Islet precursor cell (in vitro differentiated cells): ENCODE results near the gene IFT172.
"Not testable (repeated sequence)": the region's sequence is repeated elsewhere in the genome, so short reads cannot be mapped to it uniquely, and the experiment has no call there.

Experiments used
- DNase-seq: peaks from one replicate; pipeline ENCODE4 v3.0.0-alpha.2; 2018

Gene IFT172

DNA sequence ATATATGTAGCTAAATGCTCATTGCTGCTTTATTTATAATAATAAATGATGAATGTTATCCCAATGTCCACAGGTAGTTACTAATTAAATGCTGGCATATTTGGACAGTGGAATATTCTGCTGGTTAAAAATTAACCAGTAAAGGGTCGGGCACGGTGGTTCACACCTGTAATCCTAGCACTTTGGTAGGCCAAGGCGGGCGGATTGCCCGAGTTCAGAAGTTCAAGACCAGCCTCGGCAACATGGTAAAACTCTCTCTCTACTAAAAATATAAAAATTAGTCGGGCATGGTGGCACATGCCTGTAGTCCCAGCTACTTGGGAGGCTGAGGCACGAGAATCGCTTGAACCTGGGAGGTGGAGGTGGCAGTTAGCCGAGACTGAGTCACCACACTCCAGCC, 64.5 kb downstream of the IFT172 start:
- DNase-seq, result not testable (repeated sequence)

DNA sequence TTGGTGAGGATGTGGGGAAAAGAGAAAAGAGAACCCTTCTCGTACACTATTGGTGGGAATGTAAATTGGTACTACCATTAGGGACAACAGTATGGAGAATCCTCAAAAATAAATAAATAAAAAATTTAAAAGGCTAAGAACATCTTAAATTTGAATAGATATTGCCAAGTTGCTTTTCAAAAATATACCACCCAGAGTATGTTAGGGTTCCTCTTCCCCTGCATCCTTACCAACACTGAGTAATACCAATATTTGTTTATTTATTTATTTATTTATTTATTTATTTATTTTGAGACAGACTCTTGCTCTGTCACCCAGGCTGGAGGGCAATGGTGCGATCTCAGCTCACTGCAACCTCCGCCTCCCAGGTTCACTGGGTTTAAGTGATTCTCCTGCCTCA, 66.6 kb downstream of the IFT172 start:
- no peak for DNase-seq

DNA sequence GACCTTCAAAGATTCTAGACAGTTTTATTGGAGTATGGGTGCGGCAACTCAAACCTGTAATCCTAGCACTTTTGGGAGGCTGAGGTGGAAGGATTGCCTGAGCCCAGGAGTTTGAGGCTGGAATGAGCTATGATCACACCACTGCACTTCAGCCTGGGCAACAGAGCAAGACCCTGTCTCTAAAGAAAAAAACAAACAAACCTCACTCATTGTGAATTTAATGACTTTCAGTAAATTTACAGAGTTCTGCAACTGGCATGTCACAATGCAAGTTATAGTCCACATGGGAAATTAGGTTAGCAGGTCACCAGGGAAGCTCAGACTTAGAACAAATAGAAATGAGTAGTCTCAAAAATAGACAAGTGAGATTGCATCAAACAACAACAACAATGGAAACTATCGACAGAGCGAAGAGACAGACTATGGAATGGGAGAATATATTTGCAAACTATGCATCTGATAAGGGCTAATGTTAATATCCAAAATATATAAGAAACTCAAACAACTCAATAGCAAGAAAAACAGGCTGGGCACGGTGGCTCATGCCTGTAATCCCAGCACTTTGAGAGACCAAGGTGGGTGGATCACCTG, 67.8 kb downstream of the IFT172 start:
- DNase-seq, result no peak

DNA sequence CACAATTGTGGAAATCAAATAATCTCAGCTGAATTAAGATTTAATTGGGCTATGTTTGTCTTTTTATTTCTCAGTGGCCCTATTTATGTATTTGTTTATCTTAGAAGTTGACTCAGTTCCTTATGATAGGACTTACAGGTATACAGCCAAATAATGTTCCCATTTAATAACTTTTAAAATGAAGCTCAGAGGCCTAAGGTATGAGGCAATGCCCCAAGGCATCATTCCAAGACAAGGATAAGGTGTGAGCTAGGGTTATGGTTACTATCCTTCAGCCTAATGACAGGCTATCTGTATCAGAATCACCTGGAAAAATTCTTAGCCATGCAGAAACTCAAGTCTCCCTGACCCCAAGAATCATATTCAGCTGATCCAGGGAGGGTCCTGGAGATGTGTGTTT, 68.5 kb downstream of the IFT172 start:
- DNase-seq, result no peak

DNA sequence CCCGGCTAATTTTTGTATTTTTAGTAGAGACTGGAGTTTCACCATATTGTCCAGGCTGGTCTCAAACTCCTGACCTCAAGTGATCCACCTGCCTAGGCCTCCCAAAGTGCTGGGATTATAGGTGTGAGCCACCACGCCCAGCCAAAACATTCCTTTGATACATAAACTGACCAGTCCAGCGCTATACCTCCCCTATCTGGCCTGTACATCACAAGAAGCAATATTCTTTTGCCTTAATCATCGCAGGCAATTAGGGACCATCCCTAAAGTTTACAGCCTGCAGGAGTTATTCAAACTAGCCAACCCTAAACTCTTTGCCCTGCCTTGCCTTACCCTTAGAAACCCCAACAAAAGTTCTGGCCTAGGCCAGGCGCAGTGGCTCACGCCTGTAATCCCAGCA, 73.4 kb downstream of the IFT172 start:
- no peak for DNase-seq

DNA sequence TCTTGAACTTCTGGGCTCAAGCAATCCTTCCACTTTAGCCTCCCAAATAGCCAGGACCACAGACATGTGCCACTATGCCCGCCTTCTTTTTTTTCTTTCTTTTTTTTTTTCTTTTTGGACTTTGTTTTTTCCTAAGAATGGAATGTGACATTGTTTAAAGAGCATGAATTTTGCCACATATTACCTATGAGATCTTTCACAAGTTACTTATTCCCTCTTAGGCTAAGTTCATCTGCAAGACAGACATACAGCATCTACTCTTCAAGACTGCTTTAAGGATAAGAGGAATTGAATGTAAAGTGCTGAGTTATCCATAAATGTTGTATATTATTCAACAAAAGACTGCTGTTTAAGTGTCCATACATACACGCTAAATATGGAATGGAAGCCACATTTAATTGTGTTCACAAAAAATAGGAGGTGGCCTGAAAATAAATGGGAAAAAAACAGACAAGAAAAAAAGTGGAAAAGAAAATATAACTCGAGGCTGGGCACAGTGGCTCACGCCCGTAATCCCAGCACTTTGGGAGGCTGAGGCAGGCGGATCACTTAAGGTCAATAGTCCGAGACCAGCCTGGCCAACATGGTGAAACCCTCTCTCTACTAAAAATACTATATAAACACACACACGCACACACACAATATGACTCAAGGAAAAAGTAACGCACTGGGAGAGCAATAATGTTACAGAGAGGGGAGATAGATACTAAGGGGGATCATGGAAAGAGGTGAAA, 77.0 kb downstream of the IFT172 start:
- no peak for DNase-seq

DNA sequence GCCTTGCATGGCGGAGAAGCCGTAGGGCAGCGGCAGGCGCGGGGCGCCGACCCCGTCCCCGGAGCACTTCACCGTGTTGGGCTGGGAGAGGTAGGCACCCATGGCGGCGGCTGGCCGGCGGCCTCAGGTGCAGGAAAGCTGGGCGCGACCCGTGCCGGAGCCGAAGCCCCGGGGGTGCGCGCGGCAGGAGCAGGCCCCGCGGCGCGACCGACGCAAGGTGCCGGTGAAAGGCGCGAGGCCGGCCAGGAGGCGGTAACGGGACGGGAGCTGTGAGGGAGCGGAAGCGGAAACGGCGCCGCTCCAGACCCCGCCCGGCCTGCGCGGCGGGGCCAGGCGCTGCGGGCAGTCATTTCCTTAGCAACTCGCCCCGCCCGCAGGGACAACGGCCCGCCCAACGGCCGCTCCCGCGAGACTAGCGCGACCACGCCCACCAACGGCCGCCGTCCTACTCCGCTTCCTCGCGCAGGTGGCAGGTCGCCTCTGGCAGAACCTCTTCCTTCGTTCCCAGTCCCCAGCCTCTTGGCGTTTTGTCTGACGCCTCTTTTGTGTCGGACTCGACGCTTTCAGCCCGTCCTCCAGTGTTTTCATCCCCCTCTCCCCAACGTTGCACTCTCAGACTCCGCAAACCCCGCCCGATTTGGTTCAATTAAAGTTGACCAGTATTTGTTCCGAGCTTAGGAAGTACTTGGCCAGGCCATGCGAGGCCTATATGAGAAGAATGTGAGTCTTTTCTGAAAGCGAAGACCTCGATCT, 80.0 kb downstream of the IFT172 start, which contains the start of gene PPM1G:
TSS of gene PPM1G (minus strand) at position 271 of the 753 bp plus-strand sequence. CDS start at position 102, 169 bp downstream.
- DNase-seq, result peak; percentile 97

DNA sequence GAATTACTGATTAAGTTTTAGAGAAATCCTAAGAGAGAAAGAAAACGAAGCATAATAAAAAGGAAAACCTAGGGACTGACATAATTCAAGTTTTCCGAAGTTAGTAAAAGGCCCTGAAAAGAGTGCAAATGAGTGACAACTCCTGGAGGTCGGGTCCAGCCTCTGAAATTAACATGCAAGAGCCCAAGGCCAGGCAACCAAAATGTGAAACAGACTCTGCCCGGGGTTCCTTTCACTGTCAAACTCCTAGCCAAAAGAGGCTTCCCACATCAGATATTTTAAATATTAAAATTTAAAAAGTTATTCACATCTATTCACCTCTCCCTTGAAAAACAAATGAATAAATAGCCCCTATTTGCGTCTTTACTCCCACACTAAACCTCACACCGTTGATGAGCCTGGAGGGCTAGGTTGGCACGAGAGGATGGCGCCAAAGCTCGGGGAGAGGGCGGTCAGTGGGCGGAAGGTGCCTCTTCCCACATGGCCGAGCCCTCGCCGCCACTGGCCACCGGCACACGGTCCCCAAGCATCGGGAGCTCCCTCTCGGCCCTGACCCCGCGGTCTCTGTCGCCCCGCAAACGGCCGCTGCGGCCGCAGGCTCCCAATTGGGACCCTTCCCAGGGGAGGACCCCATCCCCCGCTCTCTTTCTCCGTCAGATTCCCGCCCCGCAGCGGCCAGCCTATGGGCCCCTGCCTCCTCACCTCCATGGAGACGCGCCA, 80.8 kb downstream of the IFT172 start:
- DNase-seq, result no peak

DNA sequence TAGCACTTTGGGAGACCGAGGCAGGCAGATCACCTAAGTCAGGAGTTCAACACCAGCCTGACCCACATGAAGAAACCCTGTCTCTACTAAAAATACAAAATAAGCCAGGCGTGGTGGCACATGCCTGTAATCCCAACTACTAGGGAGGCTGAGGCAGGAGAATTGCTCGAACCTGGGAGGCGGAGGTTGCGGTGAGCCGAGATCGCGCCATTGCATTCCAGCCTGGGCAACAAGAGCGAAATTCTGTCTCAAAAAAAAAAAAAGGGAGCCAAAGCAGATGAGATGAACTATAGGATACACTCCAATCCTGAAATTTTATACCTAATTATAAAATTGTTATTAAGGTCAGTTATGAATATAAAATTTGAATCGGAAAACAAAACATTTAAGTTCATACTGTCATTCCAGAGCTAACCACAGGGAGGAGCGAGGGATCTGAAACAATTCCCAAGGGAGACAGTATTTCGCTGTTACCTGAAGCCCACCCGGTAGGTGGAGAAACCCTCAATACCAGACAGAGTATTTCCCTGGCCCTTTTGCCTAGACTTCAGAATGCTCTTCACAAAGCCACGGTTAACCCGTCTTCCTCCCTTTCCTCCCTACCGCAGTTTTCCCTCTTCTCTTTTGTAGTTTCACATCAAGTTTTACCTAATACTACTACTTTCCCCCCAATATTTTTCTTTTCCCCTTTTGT, 81.6 kb downstream of the IFT172 start:
- DNase-seq, result peak; percentile 68

DNA sequence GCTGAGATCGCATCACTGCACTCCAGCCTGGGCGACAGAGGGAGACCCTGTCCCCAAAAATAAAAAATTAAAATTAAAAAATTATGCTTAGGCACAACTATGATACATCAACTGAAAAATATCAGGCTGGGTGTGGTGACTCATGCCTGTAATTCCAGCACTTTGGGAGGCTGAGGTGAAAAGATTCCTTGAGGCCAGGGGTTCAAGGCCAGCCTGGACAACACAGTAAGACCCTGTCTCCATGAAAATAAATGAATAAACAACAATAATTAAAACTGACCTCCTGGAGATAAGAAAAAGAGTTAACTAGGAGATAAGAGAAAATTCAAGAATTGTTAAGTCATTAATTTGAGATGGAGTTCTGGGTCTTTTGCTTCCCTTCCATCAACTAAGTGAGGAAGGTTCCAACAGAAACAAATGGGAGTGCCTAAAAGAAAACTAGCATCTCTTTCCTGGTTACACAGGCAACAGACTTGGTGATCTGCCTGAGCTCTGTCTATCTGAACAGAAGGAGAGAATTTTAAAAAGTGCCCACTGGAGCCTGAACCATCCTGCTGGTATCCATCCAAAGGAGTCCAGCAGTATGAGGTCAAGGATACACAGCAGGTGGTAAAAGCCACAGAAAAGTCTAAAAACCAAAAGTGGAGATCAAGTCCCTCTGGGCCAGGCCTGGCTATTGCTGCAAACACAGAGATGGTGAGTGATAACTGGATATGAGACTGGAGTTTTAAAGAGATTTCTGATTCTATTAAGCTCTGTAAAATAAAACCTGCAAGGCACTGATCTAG, 89.0 kb downstream of the IFT172 start:
- DNase-seq, result no peak

DNA sequence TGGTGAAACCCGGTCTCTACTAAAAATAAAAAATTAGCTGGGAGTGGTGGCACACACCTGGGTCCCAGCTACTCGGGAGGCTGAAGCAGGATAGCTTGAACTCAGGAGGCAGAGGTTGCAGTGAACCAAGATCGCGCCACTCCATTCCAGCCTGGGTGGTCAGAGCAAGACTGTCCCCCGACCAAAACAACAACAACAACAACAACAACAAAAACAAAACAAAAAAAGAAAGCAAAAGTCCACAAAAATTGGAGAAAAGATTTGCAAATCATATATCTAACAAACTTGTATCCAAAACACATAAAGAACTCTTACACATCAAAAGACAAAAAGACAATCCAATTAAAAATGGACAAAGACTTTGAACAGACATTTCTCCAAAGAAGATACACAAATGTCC, 90.6 kb downstream of the IFT172 start:
- no peak for DNase-seq
